Suppressor macrophage (primary cell): Measurements from ENCODE around the gene AMH.
A peak's percentile ranks its signal among the peaks of the same experiment; 100 is the strongest.
"Not testable (repeated sequence)": the region's sequence is repeated elsewhere in the genome, so short reads cannot be mapped to it uniquely, and the experiment has no call there.

Experiments used
- DNase-seq, 4 experiments: peaks; one replicate each; pipeline ENCODE4 v3.0.0-alpha.2; 2020 to 2022

The AMH gene

GRCh38 chr19:2270423-2271233 lies 21.5 kb downstream of the AMH start:
- peak; percentile 97 to 99 (median 98) for DNase-seq

- peak; percentile 50 to 70 (median 61) for DNase-seq
Measured at GRCh38 chr19:2271234-2272103, 22.3 kb downstream of the AMH start.

DNA sequence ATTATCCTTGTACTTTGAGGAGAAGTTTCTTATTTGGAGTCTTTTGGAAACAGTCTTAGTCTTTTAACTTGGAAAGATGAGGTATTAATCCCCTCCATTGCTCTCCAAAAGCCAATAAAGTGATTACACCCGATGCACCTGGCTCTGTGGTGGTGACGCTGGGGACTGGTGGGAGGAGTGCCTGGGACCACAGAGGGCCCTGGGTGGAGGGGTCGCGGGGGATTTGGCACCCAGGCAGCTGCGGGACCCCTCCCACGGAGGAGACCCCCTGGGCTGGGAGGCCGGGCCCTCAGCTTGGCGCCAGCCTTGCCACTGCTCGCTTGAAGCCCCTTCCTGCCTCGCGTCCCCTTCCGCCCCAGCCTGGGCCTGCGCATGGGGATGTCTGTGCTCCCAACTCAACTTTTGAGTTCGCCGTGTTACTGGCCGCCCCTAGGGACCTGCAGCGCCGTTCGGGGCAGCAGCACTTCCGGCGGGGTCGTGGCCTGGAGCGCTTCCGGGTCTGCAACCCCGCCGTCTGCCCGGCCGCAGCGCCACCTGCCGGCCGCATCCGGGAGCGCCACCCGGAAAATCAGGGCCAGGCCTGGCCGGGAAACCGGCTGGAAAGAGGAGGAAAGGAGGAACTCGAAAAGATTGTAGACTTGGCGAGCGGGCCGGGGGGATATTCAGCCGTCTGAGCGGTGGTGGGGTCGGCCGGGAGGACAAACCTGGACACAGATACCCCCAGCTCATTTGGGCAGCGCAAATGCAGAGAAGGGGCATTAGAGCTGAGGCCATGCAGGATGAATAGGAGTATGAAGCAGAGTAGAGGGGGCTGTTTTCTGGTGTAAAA lies 24.4 kb downstream of the AMH start:
- peak; percentile 83 to 90 (median 88) for DNase-seq

DNA sequence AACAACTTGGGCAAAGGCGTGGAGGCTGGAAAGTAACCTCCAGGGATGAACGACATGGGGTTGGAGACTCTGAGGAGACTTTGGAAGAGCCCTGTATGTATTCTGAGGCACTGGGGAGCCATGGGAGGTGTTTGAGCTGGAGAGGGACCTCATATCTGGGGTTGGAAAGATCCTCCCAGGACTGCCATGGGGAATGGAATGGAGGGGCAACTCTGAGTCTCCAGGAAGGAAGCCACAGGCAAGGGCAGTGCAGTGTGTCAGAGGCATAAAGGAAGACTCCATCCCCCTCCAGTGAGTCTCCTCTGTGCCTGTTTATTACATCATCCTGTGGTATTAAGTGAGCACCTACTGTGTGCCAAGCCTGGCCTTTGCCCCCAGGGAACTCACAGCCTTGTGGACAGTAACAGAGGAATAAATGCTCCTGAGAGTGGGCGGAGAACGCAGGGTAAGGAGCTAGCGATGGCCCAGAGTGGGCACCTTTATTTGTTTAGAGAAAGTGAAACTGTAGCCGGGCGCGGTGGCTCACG lies 25.1 kb downstream of the AMH start:
- peak in 1 of 4 experiments; percentile 21 for DNase-seq

DNA sequence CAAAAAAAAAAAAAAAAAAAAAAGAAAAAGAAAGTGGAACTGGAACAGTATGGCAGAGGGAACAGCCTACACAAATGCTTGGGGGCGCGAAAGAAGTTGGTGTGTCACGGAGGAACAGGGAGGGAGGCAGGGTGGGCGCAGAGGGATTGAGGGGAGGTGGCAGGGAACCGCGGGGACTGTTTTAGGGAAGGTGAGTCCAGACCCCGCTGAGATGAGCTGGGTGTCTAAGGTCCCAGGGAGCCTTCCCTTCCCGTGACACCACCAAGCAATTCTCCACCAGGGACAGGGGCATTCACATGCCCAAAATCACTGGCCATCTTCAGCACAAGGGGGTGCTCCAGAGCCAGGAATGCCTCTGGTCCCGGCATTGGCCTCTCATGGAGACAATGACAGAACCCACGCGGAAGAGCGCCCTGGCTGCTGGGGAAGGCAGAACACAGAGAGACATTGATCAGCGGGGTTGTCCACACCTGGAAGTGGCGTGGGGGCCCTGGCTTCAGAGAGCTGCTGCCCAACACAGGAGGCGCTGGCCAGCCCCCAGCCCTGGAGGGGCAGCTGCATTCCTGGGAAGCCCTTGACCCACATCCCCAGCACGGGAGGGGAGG lies 25.9 kb downstream of the AMH start:
- DNase-seq, result peak; percentile 82 to 89 (median 88)

- no peak for DNase-seq
Measured at GRCh38 chr19:2275588-2276428, 26.7 kb downstream of the AMH start.

DNA sequence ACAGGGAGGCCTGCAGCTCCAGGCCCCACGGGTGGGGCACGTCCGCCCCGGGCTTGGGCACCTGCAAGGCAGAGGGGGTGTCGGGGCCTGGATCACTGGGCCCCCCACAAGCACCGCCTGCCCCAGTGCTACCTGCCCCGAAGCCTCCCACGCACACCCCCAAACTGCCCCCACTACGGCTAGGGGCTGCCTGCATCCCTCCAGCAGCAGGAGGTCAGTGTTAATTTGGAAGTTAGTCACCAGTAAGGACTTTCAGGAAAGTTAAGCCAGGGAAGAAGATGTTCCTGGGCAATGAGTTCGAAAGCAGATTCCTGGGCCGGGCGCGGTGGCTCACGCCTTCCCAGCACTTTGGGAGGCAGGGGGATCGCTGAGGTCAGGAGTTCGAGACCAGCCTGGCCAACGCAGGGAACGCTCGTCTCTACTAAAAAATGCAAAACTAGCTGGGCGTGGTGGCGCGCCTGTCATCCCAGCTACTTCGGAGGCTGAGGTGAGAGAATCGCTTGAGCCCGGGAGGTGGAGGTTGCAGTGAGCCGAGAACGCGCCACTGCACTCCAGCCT lies 27.4 kb downstream of the AMH start:
- no peak for DNase-seq

- DNase-seq, result no peak
Measured at GRCh38 chr19:2277138-2277537, 28.0 kb downstream of the AMH start.

GRCh38 chr19:2278459-2279158 lies 29.5 kb downstream of the AMH start:
- no peak for DNase-seq

DNA sequence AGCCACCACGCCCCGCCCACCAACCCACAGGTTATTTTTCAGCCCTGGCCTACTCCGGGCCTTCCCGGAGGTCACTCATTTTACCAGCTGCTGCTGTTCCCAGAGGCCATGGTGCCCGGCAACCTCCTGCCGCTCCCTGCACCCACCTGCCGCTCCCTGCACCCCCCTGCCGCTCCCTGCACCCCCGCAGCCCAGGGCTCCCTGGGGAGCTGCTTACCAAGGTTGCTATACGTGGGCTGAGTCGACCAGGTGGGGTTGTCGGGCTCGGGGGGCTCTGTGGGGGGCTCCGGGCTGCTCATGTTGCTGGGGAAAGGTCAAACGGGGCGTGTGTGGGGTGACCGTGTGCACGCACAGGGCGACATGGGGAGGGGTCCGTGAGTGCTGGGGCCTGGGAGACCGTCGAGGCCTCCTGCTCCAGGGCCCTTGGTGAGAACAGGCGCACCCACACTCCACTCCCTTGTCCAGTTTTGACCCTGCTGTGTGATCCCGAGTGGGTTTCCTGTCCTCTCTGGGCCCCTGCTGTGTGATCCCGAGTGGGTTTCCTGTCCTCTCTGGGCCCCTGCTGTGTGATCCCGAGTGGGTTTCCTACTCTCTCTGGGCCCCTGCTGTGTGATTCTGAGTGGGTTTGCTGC lies 31.6 kb downstream of the AMH start:
- no peak for DNase-seq

DNA sequence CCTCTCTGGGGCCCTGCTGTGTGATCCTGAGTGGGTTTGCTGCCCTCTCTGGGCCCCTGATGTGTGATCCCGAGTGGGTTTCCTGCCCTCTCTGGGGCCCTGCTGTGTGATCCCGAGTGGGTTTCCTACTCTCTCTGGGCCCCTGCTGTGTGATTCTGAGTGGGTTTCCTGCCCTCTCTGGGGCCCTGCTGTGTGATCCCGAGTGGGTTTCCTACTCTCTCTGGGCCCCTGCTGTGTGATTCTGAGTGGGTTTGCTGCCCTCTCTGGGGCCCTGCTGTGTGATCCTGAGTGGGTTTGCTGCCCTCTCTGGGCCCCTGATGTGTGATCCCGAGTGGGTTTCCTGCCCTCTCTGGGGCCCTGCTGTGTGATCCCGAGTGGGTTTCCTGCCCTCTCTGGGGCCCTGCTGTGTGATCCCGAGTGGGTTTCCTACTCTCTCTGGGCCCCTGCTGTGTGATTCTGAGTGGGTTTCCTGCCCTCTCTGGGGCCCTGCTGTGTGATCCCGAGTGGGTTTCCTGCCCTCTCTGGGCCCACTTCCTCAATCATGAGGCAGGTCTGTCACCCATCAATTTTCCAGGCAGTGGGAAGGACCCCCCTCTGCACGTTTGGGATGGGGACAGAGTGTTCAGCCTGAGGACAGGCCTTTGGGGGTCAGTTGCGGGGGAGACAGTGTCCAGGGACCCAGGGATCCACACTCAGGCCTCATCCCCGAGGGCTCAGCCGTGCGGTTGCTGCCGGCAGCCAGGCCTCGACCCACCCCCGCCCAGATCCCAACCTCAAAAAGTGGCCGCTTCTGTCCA lies 32.3 kb downstream of the AMH start:
- DNase-seq, result not testable (repeated sequence)

GRCh38 chr19:2282062-2282861 lies 33.1 kb downstream of the AMH start, which contains the start of gene PEAK3:
PEAK3 (minus strand) TSS chr19:2282175; CDS start chr19:2280931, 1,244 bp downstream.
- DNase-seq, result peak; percentile 77 to 91 (median 86)

DNA sequence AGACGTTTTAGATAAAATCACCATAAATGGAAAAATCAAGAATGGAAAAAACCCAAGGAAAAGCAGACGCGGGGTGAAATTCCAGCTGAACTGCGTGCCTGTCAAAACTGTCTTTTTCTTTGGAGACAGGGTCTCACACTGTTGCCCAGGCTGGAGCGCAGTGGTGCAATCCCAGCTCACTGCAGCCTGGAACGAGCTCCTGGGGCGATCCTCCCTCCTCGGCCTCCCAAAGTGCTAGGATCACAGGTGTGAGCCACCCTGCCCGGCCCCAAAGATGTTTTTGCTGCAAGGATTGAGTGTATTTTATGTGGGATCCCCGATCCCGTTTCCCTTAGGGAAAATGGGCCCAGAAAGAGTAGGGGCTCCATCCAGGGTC lies 33.7 kb downstream of the AMH start:
- DNase-seq, result no peak

- DNase-seq, result no peak
Measured at GRCh38 chr19:2283835-2284507, 34.8 kb downstream of the AMH start.

DNA sequence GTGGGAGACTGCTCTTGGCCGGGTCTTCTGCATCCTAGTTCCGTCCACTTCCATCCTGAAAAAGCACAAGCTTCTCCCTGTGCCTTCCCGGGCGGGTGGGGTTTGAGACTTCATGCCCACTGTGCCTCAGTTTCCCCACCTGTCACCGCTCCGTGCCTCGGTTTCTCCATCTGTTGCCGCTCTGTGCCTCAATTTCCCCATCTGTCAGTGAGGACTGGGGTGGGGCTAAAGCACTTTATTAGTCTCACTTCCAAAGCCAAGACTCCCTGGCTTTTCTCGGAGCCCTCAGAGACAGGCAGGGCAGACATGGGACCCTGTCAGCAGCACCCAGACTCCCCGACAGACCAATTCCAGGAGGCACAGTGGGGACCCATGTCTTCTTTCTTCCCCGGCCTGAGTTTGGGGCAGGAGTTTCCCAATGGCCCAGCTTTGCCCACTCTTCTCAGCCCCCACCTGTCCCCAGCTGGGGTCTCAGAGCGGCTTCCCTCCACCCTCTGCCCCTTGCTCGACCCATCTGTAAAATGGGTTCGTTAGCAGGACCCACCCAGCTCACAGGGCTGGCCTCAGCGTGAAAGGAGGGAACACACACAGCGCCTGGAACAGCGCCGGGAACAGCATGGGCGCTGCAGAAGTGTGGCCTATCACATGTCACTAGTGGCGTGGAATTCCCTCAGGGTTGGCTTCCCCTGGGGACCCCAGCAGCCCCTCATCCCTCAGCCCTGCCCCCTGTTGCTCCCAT lies 37.4 kb downstream of the AMH start:
- no peak for DNase-seq

- no peak for DNase-seq
Measured at GRCh38 chr19:2287585-2288337, 38.6 kb downstream of the AMH start.
